DOHH2 (cell line): Measurements from ENCODE around the gene PPP1R27.

Source experiments
- EZH2phosphoT487 ChIP-seq: fragments of 200-600 bp; sonication (generic); IDR thresholded peaks from 2 replicates; pipeline ENCODE4 v1.6.1; 2017; ENCODE audit warnings: borderline replicate concordance, mild to moderate bottlenecking, antibody characterized with exemption, low read length, moderate library complexity, mixed read lengths
- TF ChIP-seq, protein P1 (sequence below): fragments of 200-600 bp; sonication (generic); IDR thresholded peaks from one replicate; pipeline ENCODE4 v1.5.1; 2014; ENCODE audit warnings: antibody characterized with exemption, mild to moderate bottlenecking, low read depth, low read length; ENCODE audit not compliant: poor library complexity, severe bottlenecking

GRCh38 chr17:81803728-81804558, 30.9 kb downstream of the PPP1R27 start, which contains the start of gene GCGR:
- TF ChIP-seq, protein P1, sequence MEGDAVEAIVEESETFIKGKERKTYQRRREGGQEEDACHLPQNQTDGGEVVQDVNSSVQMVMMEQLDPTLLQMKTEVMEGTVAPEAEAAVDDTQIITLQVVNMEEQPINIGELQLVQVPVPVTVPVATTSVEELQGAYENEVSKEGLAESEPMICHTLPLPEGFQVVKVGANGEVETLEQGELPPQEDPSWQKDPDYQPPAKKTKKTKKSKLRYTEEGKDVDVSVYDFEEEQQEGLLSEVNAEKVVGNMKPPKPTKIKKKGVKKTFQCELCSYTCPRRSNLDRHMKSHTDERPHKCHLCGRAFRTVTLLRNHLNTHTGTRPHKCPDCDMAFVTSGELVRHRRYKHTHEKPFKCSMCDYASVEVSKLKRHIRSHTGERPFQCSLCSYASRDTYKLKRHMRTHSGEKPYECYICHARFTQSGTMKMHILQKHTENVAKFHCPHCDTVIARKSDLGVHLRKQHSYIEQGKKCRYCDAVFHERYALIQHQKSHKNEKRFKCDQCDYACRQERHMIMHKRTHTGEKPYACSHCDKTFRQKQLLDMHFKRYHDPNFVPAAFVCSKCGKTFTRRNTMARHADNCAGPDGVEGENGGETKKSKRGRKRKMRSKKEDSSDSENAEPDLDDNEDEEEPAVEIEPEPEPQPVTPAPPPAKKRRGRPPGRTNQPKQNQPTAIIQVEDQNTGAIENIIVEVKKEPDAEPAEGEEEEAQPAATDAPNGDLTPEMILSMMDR: no peak
- TF ChIP-seq EZH2phosphoT487: no peak
